Measurements from ENCODE around the gene EHD3.

Gene EHD3

GRCh38 chr2:31247711-31248110 lies 13.8 kb downstream of the EHD3 start:
- no peak overlapping the region for H3K4me3 ChIP-seq (ENCODE audit: low read length)
- no peak for DNase-seq (ENCODE audit: low read depth)
- TF ChIP-seq, protein P1, sequence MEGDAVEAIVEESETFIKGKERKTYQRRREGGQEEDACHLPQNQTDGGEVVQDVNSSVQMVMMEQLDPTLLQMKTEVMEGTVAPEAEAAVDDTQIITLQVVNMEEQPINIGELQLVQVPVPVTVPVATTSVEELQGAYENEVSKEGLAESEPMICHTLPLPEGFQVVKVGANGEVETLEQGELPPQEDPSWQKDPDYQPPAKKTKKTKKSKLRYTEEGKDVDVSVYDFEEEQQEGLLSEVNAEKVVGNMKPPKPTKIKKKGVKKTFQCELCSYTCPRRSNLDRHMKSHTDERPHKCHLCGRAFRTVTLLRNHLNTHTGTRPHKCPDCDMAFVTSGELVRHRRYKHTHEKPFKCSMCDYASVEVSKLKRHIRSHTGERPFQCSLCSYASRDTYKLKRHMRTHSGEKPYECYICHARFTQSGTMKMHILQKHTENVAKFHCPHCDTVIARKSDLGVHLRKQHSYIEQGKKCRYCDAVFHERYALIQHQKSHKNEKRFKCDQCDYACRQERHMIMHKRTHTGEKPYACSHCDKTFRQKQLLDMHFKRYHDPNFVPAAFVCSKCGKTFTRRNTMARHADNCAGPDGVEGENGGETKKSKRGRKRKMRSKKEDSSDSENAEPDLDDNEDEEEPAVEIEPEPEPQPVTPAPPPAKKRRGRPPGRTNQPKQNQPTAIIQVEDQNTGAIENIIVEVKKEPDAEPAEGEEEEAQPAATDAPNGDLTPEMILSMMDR (conservative IDR thresholded peaks at IDR 0.05; ENCODE audit: low read length): no peak

DNA sequence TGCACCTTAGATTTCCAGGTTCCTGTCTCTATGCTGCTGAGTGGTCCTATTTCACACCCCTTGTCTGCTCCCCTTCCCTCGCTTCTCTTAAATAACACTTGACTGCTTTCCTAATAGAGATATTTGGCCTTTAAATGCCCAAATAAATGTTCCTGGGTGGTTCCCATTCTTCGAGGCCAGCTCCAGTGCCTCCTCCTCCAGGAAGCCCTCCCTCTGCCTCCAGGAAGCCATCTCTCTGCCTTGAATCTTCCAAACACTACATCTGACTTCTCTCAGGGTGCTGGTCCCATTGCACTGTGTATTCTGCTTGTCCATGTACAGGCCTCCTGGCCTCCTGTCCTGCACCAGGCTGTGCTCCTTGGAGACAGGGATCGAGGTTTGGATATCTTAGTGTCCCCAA lies 14.2 kb downstream of the EHD3 start:
- no peak overlapping the region for H3K4me3 ChIP-seq (ENCODE audit: low read length)
- TF ChIP-seq, protein P1 (conservative IDR thresholded peaks at IDR 0.05; ENCODE audit: low read length): no peak
- DNase-seq (ENCODE audit: low read depth): no peak

GRCh38 chr2:31249009-31249690 lies 15.2 kb downstream of the EHD3 start:
- no peak for DNase-seq (ENCODE audit: low read depth)
- no peak overlapping the region for H3K4me3 ChIP-seq (ENCODE audit: low read length)
- TF ChIP-seq, protein P1 (conservative IDR thresholded peaks at IDR 0.05; ENCODE audit: low read length): no peak

- DNase-seq (ENCODE audit: low read depth): no peak
- TF ChIP-seq, protein P1 (conservative IDR thresholded peaks at IDR 0.05; ENCODE audit: low read length): no peak
- no peak overlapping the region for H3K4me3 ChIP-seq (ENCODE audit: low read length)
These were observed 17.1 kb downstream of the EHD3 start for GRCh38 chr2:31251018-31251417.

GRCh38 chr2:31251851-31252250 lies 17.9 kb downstream of the EHD3 start:
- no peak overlapping the region for H3K4me3 ChIP-seq (ENCODE audit: low read length)
- TF ChIP-seq, protein P1 (conservative IDR thresholded peaks at IDR 0.05; ENCODE audit: low read length): no peak
- DNase-seq (ENCODE audit: low read depth): no peak

DNA sequence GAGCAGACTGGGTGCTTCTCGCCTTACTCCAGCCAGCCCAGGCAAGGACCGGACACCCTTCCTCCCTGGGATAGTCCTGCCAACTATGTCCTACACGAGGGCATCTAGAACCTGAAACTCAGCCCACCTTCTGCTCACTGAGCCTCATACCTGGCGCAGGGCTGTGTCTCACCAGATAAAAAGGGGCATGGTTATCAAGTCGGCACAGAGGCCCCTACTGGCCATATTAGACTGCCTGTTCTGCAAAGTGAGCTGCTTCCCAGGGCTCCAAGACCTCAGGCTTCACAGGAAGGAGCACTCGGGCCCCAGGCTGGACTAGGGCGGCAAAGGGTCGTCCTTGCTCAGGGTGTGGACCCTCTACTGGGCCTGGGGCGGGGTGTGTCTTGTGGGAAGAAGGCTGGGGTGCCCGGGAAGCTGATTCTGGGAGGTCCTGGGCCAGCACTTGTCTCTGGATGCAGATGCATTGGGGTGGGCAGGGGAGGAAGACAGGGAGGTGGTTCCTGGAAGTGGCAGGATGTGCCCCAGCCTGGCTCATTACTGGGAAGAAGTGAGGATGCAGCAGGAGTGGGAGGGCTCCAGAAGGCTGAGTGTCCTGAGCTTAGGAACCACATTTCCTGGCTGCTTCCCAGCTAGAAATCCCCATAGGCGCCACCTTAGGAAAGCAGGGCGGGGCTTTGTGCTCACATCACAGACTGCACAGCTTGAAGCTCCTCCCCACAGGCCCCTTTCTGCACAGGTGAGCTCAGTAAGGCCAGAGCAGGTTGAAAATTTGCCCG lies 19.6 kb downstream of the EHD3 start:
- DNase-seq (ENCODE audit: low read depth): no peak
- TF ChIP-seq, protein P1 (conservative IDR thresholded peaks at IDR 0.05; ENCODE audit: low read length): no peak
- H3K4me3 ChIP-seq (ENCODE audit: low read length): no peak overlapping the region

Measured in AG10803 (cell line).